ENCODE results near the gene DGKI. TPM values are rescaled to one million over a fixed set of nuclear protein-coding genes. Genes with fewer than 3 reads are reported as not detected.

DGKI gene
- total RNA-seq, 1 donor from 2014 or later, result 98.6 TPM

DNA sequence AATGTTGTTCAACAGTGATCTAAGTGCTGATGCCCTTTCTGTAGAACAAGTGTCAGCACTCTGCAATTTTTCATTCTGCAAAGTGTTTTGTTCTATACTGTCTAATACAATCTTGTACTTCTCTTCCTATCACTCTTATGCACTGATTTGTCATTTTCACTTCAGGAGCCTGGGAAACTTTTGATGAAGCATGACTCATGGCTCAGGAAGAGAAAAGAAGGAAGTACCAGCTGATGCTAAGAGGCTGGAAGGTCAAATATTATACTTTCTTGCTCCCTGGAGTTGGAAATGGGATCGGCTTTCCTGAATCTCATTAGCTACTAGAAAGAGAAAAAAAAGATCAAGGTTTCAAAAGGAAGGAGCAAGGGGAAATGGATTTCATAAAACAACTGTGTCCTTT is 45.8 kb downstream of the DGKI start:
- no peak for FAIRE-seq

DNA sequence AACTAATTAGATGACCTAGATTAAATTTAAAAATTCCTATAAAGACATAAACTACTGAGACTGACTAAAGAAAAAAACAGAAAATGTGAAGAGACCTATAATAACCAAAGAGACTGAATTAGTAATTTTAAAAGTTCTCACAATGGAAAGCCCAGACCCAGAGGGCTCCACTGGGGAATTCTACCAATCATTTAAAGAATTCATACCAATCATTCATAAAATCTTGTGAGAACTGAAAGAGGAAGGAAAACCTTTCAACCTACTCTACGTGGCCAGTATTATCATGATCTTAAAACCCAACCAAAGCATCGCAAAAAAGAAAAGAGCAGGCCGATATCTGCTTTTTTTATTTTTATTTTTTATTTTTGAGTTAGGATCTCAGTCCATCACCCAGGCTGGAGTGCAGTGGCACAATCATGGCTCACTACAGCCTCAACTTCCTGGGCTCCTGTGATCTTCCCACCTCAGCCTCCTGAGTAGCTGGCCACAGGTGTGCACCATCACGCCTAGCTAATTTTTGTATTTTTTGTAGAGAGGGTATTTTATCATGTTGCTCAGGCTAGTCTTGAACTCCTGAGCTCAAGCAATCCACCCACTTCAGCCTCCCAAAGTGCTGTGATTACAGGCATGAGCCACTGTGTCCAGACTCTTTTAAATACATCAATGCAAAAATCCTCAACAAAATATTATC is 48.6 kb downstream of the DGKI start:
- FAIRE-seq, result no peak
- no peak for DNase-seq (ENCODE audit: low spot score in 2 of 2)

More for the DNA sequence above, 45.8 kb downstream of the DGKI start:
- no peak for DNase-seq (ENCODE audit: low spot score in 2 of 2)

DNA sequence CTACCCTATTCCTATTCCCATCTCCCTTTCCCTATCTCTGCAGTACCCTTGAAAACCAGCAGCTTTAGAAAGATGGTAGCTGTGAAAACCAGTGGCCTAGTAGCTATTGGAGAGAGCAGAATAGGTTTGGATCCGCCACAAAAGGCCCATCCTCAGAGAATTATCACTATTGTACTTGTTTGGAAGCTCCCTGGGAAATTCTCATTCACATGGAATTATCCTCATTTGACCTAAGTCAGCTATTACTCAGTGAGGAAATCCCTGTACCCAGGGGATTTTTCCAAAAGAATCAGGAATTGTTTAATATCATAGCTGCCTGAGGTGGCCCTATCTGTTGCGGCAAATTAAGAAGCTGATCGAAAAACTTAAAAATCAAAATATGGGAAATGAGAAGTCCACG is 51.6 kb downstream of the DGKI start:
- DNase-seq (ENCODE audit: low spot score in 2 of 2) (no peak), FAIRE-seq (no peak)

DNA sequence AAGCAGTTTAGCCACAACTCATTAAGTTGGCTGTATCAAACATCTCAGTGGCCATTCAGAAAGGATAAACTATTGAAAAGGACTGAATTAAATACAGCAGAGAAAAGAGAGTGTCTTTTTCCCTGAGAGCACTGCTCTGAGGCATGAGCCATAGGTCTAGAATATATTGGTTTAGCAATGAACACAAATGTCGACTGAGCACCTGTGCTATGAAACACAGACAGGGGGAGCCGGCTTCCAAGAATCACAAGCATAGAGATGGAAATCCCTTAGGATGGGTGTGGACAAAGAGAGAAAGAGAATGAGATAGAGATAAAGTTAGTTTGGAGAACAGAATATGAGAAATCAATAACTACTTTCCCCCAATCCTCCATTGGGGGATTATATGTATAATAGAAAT is 54.8 kb downstream of the DGKI start:
- FAIRE-seq (no peak), DNase-seq (ENCODE audit: low spot score in 2 of 2) (no peak)

DNA sequence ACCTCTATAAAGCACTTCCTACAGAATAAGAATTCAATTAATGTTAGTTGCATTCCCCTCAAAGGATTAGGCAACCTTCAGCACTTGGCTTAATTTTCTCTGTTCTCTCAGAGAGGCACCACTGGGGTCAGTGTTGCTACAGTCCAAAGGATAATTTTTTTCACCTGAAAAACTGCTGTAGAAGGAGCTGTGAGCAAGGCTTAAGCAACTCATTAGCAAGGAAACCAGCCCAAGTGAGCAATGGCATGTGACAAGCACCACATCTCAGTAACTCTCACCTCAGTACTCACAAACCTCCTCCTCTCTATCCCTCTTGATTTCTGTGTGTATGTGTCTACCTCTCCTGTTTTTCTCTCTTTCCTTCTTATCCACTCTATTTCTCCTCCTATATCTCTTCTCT is 55.9 kb downstream of the DGKI start:
- FAIRE-seq (no peak), DNase-seq (ENCODE audit: low spot score in 2 of 2) (no peak)

DNA sequence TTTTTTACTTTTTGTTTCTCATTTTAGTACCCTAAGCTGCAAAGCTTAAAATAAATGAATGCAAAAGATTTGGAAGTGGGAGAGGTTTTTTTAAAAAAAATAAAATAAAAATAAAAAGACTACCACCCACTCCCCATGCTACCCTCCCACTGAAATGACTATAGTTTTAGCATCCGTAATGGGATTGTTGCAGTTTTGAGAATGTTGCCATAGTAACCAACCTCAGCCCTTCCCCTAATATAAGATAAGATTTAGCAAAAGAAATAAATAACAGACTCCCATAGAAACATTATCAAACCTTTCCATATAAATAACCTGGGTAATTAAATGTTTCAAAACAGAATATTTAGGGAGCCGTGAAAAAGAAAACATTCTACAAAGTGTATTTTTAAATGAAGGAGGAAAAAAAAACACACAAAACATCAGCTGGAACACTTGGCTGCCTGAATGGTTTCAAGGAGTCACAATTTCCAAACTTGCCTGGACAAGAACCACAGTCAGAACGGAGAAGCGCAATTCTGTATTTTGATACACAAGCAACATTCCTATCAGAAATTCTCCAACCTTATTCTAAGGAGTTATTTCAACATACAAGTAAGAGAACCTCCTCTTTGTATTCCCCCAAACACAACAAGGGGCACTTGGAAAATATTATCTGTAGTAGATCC is 57.4 kb downstream of the DGKI start:
- FAIRE-seq (no peak), DNase-seq (ENCODE audit: low spot score in 2 of 2) (no peak)

DNA sequence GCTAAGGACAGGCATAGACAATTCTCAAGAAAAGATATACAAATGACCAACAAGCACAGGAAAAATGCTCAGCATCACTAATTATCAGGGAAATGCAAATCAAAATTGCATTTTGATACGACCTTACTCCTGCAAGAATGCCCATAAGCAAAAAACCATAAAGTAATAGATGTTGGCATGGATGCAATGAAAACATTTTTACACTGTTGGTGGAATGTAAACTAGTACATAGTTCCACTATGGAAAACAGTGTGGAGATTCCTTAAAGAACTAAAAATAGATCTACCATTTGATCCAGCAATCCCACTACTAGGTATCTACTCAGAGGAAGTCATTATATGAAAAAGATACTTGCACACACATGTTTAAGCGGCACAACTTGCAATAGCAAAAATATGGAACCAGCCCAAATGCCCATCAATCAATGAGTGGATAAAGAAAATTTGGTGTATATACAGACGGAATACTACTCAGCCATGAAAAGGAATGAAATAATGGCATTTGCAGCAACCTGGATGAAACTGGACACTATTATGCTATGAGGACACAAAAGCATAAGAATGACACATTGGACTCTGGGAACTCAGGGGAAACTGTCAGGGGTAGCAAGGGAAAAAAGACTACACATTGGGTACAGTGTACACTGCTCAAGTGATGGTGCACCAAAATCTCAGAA is 59.3 kb downstream of the DGKI start:
- FAIRE-seq, result no peak
- no peak for DNase-seq (ENCODE audit: low spot score in 2 of 2)

DNA sequence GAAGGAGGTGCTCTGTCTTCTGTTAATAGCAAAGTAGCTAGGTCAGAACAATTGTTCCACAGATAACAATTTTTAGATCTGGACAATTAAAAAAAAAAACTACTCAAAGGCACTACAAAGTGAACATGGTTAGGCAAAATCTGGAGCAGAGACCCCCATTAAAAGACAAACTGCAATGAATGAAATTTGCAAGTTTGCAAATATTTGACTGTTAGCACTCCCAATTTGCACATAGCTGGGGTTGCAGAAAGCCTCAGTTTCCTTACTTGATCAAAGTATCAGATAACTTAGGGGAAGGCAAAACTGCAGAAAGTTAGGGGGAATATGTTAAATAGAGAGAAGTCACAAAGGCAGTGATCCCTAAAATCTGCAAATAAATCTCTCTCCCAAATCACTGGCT is 68.3 kb downstream of the DGKI start:
- DNase-seq (ENCODE audit: low spot score in 2 of 2), result no peak
- FAIRE-seq, result no peak

DNA sequence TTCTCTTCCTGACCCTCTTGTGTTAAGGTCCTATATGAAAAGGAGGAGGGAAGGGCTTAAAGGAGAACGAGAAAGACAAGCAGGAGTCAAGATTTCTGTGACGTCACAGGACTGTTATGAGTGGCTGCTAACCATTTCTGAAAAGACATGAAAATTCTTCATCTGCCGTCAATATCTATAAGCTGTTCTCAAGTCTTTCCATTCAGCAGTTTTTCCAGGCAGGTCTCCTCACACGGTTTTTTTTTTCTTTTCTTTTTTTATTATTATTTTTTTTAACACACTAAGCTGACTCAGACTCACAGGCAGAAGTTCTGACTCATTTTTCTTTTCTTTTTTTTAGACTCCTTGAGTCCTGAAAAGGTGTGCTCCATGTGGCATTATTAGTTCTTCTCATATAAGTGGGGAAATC is 72.0 kb downstream of the DGKI start:
- DNase-seq (ENCODE audit: low spot score in 2 of 2), result no peak
- FAIRE-seq, result no peak

DNA sequence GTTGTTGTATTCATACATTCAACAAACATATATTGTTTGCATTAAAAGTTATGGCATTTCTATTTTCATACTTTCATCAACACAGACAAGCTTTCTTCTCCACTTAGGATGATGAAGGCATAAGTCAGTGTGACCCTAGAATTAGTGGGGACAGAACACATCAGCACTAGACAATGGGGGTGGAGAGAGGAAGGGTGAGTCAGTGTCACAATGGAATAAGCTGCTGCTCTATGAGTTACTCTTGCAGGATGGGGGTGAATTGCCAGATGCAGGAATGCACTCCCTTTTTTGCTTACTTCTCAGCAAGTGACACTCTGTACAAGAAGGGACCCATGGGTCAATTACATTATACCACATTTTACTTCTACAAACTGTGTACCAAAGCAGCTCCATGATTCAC is 74.0 kb downstream of the DGKI start:
- no peak for FAIRE-seq
- no peak for DNase-seq (ENCODE audit: low spot score in 2 of 2)

DNA sequence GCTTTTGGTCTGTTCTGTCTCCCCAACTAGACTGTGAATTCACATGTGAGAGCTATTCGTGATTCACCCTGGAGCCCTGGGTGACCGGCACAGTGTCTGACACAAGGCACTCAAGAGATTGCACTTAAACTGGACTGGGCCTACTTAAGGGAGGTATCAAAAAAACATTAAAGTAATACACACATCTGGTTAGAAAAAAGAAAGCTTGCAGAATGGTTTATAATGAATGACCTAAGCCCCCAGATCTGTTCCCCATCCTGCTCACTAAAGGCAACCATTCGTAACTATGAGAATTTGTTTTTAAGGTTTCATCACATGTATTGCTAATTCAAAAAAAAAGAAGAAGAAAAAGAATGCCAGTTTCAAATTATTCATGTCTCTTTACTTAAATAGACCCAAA is 74.5 kb downstream of the DGKI start:
- FAIRE-seq, result no peak
- DNase-seq (ENCODE audit: low spot score in 2 of 2), result no peak

DNA sequence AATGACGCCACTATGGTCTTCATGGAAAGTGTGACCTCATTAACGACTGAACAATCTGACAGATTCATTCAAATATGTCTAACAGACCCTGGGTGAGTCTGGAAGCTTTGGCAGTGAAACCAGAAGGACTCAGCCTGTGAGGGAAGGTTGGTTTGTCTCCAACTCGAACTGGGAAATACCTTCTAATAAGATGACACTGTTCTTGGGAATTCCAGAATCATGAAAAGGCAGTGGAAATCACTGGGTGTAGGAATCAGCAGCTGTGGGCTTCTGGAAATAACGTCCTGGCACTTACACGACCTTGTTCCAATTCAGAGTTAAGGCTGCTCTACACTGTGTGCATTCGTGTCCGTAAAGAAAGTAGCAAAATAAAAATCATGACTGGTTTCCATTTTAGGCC is 75.1 kb downstream of the DGKI start:
- DNase-seq (ENCODE audit: low spot score in 2 of 2) (no peak), FAIRE-seq (no peak)

DNA sequence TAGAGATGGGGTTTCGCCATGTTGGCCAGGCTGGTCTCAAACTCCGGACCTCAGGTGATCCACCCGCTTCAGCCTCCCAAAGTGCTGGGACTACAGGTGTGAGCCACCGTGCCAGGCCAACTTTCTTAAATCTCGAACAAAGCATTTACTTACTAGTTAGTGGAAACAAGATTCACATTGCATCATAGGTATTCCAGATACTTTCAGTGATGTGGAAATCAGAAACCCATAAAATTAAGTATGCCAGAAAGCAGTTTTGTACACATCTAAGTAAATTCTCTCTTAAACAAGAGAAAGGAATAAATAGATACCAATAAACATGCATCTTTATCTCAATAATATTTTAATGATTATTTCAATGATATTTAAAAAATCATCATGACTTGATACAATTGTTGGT is 75.5 kb downstream of the DGKI start:
- FAIRE-seq (no peak), DNase-seq (ENCODE audit: low spot score in 2 of 2) (no peak)

DNA sequence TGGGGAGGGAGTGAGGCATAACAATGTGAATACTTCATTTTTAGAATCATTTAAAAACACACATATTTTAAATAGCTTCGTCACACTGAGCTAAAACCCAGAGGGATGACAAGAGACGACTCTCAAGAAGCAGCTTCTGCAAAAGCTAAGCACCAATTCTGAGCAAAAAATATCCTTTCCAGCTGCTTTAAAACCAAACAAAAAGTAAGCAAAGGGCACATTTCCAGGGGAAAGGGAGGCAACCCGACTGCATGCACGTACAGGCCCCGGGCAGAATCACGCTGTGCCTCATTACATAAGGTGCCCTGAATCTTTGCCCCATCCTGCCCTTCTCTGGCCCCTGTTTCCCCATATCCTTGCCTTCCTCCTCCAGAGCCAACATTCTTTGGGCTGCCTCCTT is 78.4 kb downstream of the DGKI start:
- no peak for DNase-seq (ENCODE audit: low spot score in 2 of 2)

DNA sequence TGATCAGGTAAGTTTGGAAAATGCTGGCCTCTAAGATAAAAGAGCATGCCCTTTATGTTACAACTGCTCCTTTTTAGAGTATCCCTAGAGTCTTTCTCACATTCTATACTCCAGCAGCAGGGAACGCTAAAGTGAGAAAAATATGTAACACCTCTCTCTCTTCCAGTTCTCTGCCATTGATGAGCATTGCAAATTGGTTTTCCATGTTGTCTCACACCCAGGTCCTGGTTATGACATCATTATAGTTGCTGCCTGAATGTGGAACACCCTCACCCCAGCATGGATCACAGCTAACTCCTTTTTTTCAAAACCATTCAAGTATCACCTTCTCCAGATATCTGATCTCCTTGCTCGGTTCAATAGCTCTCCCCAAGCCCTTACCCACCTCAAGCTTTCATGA is 84.4 kb downstream of the DGKI start:
- no peak for FAIRE-seq
- no peak for DNase-seq (ENCODE audit: low spot score in 2 of 2)

More for the DNA sequence above, 78.4 kb downstream of the DGKI start:
- FAIRE-seq, result no peak

DNA sequence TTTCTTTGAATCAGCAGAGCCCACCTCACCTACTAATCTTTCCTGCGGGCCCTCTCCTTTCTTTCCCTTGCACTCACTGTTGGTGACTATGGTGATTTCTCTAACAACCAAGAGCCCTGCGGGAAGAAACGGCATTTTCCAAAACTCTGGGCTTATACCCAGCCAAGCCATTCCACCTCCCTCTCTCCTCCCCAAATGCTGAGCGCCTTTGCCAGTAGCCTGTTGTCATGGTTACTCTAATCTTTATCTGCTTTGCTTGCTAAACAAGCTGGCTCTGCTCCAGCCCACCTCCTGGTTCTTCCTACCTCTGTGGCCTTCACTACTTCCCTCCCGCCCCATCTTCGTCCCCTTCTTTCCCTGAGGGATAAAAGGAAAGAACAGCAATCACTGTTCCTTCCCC is 86.7 kb downstream of the DGKI start:
- DNase-seq (ENCODE audit: low spot score in 2 of 2) (no peak), FAIRE-seq (no peak)

DNA sequence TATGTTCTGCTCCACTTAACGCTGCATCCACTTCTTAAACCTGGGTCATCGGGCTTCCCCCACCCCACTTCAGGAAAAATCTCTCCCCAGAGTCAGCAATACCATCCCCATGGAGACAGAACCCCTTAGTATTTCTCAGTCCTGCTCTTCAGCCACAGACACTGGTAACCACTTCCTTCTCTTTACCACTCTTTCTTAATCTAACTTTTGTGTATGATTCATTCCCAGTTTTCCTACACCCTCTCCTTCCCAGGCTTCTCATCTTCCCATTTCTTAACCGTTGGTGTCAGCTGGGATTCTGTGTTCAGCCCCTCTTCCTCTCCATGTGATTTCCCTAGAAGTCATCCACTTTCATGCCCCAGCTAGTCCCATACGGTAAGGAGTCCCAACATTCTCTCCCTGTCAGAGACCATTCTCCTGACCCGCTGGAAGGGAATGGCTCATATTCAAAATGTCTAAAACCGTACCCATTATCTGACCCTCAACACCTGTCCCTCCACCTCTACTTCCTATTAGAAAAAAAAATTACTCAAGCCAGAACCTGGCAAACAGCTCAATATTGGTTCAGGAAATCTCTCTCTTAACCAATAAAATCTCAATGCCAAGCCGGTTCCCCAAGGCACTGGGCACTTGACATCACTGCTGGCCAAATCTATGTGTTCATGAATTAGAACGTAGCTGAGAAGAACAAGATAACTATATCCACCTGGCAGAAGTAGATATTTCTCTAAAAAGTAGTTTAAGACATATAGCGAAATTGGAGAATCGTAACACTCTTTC is 89.4 kb downstream of the DGKI start:
- DNase-seq (ENCODE audit: low spot score in 2 of 2) (no peak), FAIRE-seq (no peak)

DNA sequence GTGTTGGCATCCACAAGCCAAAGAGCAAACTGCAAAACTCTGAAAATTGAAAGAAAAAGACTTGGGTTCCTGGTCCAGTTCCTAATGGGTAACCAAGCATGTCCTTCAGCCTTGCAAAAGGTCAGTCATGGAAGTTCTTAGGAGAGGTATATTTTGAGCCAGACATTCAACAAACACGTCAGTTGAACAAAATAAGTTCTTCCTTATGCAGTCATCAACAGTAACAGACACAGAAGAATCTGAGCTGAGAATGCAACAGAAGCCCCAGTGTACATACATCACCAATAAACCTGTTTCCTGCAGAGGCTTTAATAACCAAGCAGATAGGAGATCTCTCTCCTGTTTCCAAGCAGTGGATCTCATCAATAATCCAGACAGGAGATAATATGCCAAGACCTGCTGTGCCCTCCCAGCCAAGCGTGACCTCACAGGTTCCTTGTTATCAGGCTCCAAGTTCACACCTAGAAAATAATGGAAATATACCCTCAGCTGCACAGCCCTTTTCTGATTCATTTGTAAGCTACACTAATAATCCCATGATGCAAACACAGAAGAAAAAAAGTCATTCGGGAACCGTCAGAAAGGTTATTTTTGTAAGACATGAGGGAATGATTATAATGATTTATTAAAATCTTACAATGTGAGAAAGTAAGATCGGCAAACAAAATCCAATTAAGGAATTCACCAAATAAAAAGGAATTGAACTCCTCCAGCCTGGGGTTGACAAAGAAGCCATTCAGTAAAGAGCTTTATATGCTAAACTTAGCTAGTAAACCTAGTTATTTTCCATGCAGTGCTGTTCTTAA is 90.7 kb downstream of the DGKI start:
- no peak for FAIRE-seq
- DNase-seq (ENCODE audit: low spot score in 2 of 2), result no peak

DNA sequence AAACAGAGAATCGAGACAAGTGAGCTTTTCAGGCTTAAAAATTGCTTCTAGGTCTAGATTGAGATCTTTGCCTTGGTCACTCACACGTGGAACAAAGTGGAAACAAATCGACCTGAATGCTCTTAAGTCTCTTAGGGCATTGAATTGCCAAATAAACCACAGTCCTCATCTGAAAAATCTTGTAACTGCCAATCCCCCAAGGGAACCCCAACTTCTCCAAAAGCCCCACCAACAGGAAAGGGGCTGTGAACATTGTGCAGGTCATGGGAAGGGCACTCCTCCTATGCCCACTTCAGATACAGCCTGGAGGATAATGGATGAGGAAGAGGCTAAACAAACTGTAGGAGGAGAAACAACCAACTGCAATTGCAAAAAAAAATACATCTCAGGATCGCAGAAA is 91.3 kb downstream of the DGKI start:
- DNase-seq (ENCODE audit: low spot score in 2 of 2) (no peak), FAIRE-seq (no peak)

Measured in frontal cortex (tissue), 4 donors.